Measurements from ENCODE around the gene CACNA1D.

Gene CACNA1D

GRCh38 chr3:53775018-53775417 lies 280.6 kb downstream of the CACNA1D start:
- H3K9ac ChIP-seq (ENCODE audit: low read length): no peak overlapping the region
- H3K27ac ChIP-seq (ENCODE audit: low read depth, low read length): no peak overlapping the region
- no peaks in the 10 kb centered on the region for H3K9me2 ChIP-seq (replicated peaks; ENCODE audit: insufficient read depth, low read length)
- no peaks in the 10 kb centered on the region for H3F3A ChIP-seq (ENCODE audit: insufficient read depth)
- no peaks in the 10 kb centered on the region for H3K27me3 ChIP-seq (ENCODE audit: low read length)
- no peak overlapping the region for H3K4me2 ChIP-seq (ENCODE audit: low read depth, low read length, poor library complexity, severe bottlenecking)
- H3K36me3 ChIP-seq (ENCODE audit: low read length): no peaks in the 10 kb centered on the region
- H4K20me1 ChIP-seq (ENCODE audit: low read depth, low read length): no peaks in the 10 kb centered on the region
- H2AFZ ChIP-seq (ENCODE audit: low read depth, low read length, severe bottlenecking): no peak overlapping the region
- H3K79me2 ChIP-seq (ENCODE audit: insufficient read depth, low read length): no peaks in the 10 kb centered on the region
- H3K9me3 ChIP-seq (ENCODE audit: insufficient read depth, low read length): no peaks in the 10 kb centered on the region
- H3K4me3 ChIP-seq (ENCODE audit: insufficient read depth, low read length, poor library complexity, severe bottlenecking): no peak overlapping the region
- TF ChIP-seq CTCF (IDR thresholded peaks at IDR 0.05; ENCODE audit: insufficient read depth, low read length, poor library complexity, severe bottlenecking) (no peak), EZH2phosphoT487 (conservative IDR thresholded peaks at IDR 0.05; ENCODE audit: low read length) (no peak)

- Histone ChIP-seq H3K27ac (ENCODE audit: low read depth, low read length) (no peak overlapping the region), H3K4me3 (ENCODE audit: insufficient read depth, low read length, poor library complexity, severe bottlenecking) (no peak overlapping the region), H3K79me2 (ENCODE audit: insufficient read depth, low read length) (no peaks in the 10 kb centered on the region), H3K9ac (ENCODE audit: low read length) (no peak overlapping the region), H3K9me2 (replicated peaks; ENCODE audit: insufficient read depth, low read length) (no peaks in the 10 kb centered on the region), H3F3A (ENCODE audit: insufficient read depth) (no peaks in the 10 kb centered on the region), H4K20me1 (ENCODE audit: low read depth, low read length) (no peaks in the 10 kb centered on the region), H2AFZ (ENCODE audit: low read depth, low read length, severe bottlenecking) (no peak overlapping the region), H3K4me2 (ENCODE audit: low read depth, low read length, poor library complexity, severe bottlenecking) (no peak overlapping the region), H3K9me3 (ENCODE audit: insufficient read depth, low read length) (no peaks in the 10 kb centered on the region), H3K27me3 (ENCODE audit: low read length) (no peaks in the 10 kb centered on the region), H3K36me3 (ENCODE audit: low read length) (no peaks in the 10 kb centered on the region)
- TF ChIP-seq CTCF (IDR thresholded peaks at IDR 0.05; ENCODE audit: insufficient read depth, low read length, poor library complexity, severe bottlenecking) (no peak), EZH2phosphoT487 (conservative IDR thresholded peaks at IDR 0.05; ENCODE audit: low read length) (no peak)
These were observed 281.4 kb downstream of the CACNA1D start for GRCh38 chr3:53775834-53776251.

DNA sequence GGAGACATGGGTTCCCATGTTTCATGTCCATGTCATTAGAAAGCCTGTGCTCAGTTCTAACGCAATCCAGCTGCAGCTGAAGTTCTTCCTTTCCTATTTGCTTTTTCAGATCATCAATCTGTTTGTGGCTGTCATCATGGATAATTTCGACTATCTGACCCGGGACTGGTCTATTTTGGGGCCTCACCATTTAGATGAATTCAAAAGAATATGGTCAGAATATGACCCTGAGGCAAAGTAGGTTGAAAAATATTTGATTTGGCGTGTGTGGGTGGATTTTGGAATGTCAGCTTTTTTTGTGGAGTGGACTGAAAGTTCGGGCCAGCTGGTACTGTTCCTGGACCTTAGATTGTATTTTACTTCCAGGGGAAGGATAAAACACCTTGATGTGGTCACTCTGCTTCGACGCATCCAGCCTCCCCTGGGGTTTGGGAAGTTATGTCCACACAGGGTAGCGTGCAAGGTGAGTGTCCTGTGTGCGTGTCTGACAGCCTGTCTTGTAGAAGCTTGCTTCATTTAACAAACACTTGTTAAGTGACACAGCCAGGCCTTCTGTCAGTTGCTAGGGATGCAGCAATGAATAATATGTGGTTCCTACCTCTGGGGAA lies 282.2 kb downstream of the CACNA1D start:
- Histone ChIP-seq H3K4me2 (ENCODE audit: low read depth, low read length, poor library complexity, severe bottlenecking) (no peak overlapping the region), H3F3A (ENCODE audit: insufficient read depth) (no peaks in the 10 kb centered on the region), H4K20me1 (ENCODE audit: low read depth, low read length) (no peaks in the 10 kb centered on the region), H3K79me2 (ENCODE audit: insufficient read depth, low read length) (no peaks in the 10 kb centered on the region), H3K9me3 (ENCODE audit: insufficient read depth, low read length) (no peaks in the 10 kb centered on the region), H3K4me3 (ENCODE audit: insufficient read depth, low read length, poor library complexity, severe bottlenecking) (no peak overlapping the region), H3K27me3 (ENCODE audit: low read length) (no peaks in the 10 kb centered on the region), H2AFZ (ENCODE audit: low read depth, low read length, severe bottlenecking) (no peak overlapping the region), H3K9me2 (replicated peaks; ENCODE audit: insufficient read depth, low read length) (no peaks in the 10 kb centered on the region), H3K9ac (ENCODE audit: low read length) (no peak overlapping the region), H3K36me3 (ENCODE audit: low read length) (no peaks in the 10 kb centered on the region), H3K27ac (ENCODE audit: low read depth, low read length) (no peak overlapping the region)
- TF ChIP-seq EZH2phosphoT487 (conservative IDR thresholded peaks at IDR 0.05; ENCODE audit: low read length) (no peak), CTCF (IDR thresholded peaks at IDR 0.05; ENCODE audit: insufficient read depth, low read length, poor library complexity, severe bottlenecking) (no peak)

Data from SU-DHL-6 (cell line).